Measurements from ENCODE around the gene MRPS18C.
A peak's percentile ranks its signal among the peaks of the same experiment; 100 is the strongest.
"Not testable (repeated sequence)": the region's sequence is repeated elsewhere in the genome, so short reads cannot be mapped to it uniquely, and the experiment has no call there.

MRPS18C gene

DNA sequence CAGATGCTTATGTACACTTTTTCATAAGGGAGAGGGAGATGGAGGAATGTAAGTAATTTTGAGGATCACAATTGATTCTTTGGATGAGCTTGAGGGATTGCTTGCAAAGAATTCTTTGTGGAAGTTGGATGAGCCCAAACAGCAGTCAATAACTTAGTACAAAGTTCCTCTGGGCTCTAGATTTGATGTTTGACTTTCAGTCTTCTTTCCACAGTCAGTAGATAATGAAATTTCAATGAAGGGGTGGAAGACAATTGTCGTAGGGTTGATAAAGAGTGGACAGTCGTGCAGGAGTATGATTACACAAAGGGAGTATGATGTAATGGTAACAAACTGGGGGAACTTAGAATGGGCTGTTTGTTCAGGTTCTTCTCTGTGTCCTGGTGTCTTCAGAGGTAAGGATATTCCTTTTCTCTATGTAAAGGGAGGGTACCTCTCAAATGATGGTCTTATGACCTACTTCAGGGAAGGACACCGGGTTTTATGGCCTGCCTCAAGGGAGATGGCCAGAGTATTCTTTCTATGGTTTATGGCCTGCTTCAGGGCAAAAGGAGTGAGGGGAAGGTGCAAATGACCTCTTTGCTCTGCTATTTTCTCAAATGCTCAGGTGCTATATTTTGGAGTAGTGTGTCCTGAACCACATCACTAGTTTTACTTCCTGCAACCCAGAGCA, 30.7 kb downstream of the MRPS18C start:
- H3K9ac ChIP-seq (ENCODE audit: low read length) = no peak overlapping the region
- no peaks in the 10 kb centered on the region for H4K20me1 ChIP-seq (ENCODE audit: insufficient read depth, low read length)
- DNase-seq = no peak
- no peak overlapping the region for H3K4me3 ChIP-seq (ENCODE audit: low read length)
- TF ChIP-seq, protein P1, sequence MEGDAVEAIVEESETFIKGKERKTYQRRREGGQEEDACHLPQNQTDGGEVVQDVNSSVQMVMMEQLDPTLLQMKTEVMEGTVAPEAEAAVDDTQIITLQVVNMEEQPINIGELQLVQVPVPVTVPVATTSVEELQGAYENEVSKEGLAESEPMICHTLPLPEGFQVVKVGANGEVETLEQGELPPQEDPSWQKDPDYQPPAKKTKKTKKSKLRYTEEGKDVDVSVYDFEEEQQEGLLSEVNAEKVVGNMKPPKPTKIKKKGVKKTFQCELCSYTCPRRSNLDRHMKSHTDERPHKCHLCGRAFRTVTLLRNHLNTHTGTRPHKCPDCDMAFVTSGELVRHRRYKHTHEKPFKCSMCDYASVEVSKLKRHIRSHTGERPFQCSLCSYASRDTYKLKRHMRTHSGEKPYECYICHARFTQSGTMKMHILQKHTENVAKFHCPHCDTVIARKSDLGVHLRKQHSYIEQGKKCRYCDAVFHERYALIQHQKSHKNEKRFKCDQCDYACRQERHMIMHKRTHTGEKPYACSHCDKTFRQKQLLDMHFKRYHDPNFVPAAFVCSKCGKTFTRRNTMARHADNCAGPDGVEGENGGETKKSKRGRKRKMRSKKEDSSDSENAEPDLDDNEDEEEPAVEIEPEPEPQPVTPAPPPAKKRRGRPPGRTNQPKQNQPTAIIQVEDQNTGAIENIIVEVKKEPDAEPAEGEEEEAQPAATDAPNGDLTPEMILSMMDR (IDR thresholded peaks at IDR 0.05; ENCODE audit: low read length) = no peak
- TF ChIP-seq EZH2phosphoT487 (IDR thresholded peaks at IDR 0.05; ENCODE audit: low read length) (no peak), EZH2 (optimal IDR thresholded peaks at IDR 0.05; ENCODE audit: low read depth, low read length) (no peak)
- no peaks in the 10 kb centered on the region for H3K27me3 ChIP-seq (replicated peaks; ENCODE audit: insufficient read depth, low read length)
- H3K79me2 ChIP-seq (ENCODE audit: low read length) = no peaks in the 10 kb centered on the region
- no peak overlapping the region for H3K4me2 ChIP-seq (ENCODE audit: low read depth, low read length)
- H3K4me1 ChIP-seq (ENCODE audit: low read length) = peaks cover 11% of the 10 kb centered on the region; the same call in 1 of the 2 replicates
- H3K9me3 ChIP-seq (replicated peaks; ENCODE audit: insufficient read depth, low read length) = no peaks in the 10 kb centered on the region
- H3K36me3 ChIP-seq (replicated peaks; ENCODE audit: insufficient read depth, low read length) = no peaks in the 10 kb centered on the region
- no peaks in the 10 kb centered on the region for H3K9me2 ChIP-seq (replicated peaks; ENCODE audit: insufficient read depth, low read length)
- H3K27ac ChIP-seq (ENCODE audit: low read length) = no peak overlapping the region
- H3F3A ChIP-seq (ENCODE audit: insufficient read depth, low read length) = peaks cover 6% of the 10 kb centered on the region; the same call in 1 of the 2 replicates
- H2AFZ ChIP-seq (ENCODE audit: low read length) = no peak overlapping the region

DNA sequence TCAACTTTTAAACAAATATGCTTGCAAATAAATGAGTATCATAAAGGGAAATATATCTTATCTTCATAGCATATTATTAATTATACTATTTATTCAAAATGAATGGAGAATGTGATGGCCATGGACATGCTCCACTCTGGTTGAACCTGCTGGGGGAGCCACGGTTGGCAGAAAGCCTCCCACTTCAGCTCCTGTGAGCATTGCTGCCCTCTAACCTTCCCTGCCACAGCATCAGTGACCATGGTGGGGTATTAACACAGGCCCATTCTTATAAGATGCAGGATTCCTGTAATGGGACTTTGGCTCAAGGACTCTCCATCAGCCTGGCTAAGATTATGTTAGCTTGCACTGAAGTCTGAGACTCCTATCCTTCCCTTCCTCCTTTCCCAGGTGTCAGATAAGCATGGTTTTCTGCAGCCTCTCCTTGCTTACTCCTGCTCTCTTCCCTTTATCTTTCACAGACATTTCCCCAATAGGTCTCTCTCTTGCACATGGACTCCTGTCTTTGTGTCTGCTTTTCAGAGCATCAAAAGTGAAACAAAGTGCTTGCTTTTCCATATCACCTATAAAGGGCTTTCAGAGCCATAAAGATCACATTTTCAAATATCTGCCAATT, 34.0 kb downstream of the MRPS18C start:
- Histone ChIP-seq H4K20me1 (ENCODE audit: insufficient read depth, low read length) (no peaks in the 10 kb centered on the region), H3K9ac (ENCODE audit: low read length) (no peak overlapping the region), H3K4me3 (ENCODE audit: low read length) (no peak overlapping the region), H3K9me2 (replicated peaks; ENCODE audit: insufficient read depth, low read length) (no peaks in the 10 kb centered on the region), H2AFZ (ENCODE audit: low read length) (no peak overlapping the region), H3K27ac (ENCODE audit: low read length) (no peak overlapping the region), H3K36me3 (replicated peaks; ENCODE audit: insufficient read depth, low read length) (no peaks in the 10 kb centered on the region), H3K27me3 (replicated peaks; ENCODE audit: insufficient read depth, low read length) (no peaks in the 10 kb centered on the region), H3K4me2 (ENCODE audit: low read depth, low read length) (no peak overlapping the region), H3K9me3 (replicated peaks; ENCODE audit: insufficient read depth, low read length) (no peaks in the 10 kb centered on the region), H3K79me2 (ENCODE audit: low read length) (no peaks in the 10 kb centered on the region), H3K4me1 (ENCODE audit: low read length) (peaks cover 6% of the 10 kb centered on the region; the same call in 1 of the 2 replicates), H3F3A (ENCODE audit: insufficient read depth, low read length) (peaks cover under 1% of the 10 kb centered on the region; the same call in 1 of the 2 replicates)
- no peak for DNase-seq
- no peak for TF ChIP-seq EZH2 (optimal IDR thresholded peaks at IDR 0.05; ENCODE audit: low read depth, low read length)
- no peak for TF ChIP-seq EZH2phosphoT487 (IDR thresholded peaks at IDR 0.05; ENCODE audit: low read length)
- TF ChIP-seq, protein P1 (IDR thresholded peaks at IDR 0.05; ENCODE audit: low read length) = no peak; the same call in 1 of the 2 replicates

DNA sequence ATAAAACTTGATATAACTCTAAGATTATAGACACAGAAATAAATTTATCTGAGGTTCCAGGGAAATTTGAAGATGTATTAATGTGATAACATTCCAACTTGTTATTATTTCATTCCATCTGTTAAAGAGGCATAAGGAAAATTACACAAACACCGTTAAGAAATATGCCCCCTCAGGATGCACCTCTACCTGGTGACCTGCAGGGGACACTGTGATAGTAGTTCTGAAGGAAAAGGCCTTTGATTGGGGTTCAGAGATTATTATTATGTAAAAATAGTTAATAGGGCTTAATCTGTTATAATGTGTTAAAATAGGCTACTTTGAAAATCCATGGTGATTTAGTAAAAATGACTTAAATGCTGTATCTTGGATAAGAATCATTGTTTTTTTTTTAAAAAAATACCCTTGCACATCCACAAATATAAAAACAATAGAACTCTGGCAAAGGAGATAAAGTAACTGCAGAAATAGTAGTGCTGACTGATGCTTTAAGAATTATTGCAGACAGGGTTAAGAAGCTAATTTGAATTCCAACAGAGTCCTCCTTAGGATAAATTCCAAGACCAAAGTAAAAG, 35.1 kb downstream of the MRPS18C start:
- no peak overlapping the region for H3K4me3 ChIP-seq (ENCODE audit: low read length)
- no peak overlapping the region for H3K4me2 ChIP-seq (ENCODE audit: low read depth, low read length)
- no peaks in the 10 kb centered on the region for H3K27me3 ChIP-seq (replicated peaks; ENCODE audit: insufficient read depth, low read length)
- H3F3A ChIP-seq (ENCODE audit: insufficient read depth, low read length) = no peaks in the 10 kb centered on the region
- H3K4me1 ChIP-seq (ENCODE audit: low read length) = no peaks in the 10 kb centered on the region
- H3K9ac ChIP-seq (ENCODE audit: low read length) = no peak overlapping the region
- TF ChIP-seq EZH2 (optimal IDR thresholded peaks at IDR 0.05; ENCODE audit: low read depth, low read length) = no peak
- TF ChIP-seq, protein P1 (IDR thresholded peaks at IDR 0.05; ENCODE audit: low read length) = peak; percentile 82
- TF ChIP-seq EZH2phosphoT487 (IDR thresholded peaks at IDR 0.05; ENCODE audit: low read length) = no peak
- peak; percentile 44 for DNase-seq
- H2AFZ ChIP-seq (ENCODE audit: low read length) = no peak overlapping the region
- no peaks in the 10 kb centered on the region for H4K20me1 ChIP-seq (ENCODE audit: insufficient read depth, low read length)
- no peaks in the 10 kb centered on the region for H3K79me2 ChIP-seq (ENCODE audit: low read length)
- H3K9me3 ChIP-seq (replicated peaks; ENCODE audit: insufficient read depth, low read length) = no peaks in the 10 kb centered on the region
- no peaks in the 10 kb centered on the region for H3K36me3 ChIP-seq (replicated peaks; ENCODE audit: insufficient read depth, low read length)
- H3K27ac ChIP-seq (ENCODE audit: low read length) = no peak overlapping the region
- no peaks in the 10 kb centered on the region for H3K9me2 ChIP-seq (replicated peaks; ENCODE audit: insufficient read depth, low read length)

DNA sequence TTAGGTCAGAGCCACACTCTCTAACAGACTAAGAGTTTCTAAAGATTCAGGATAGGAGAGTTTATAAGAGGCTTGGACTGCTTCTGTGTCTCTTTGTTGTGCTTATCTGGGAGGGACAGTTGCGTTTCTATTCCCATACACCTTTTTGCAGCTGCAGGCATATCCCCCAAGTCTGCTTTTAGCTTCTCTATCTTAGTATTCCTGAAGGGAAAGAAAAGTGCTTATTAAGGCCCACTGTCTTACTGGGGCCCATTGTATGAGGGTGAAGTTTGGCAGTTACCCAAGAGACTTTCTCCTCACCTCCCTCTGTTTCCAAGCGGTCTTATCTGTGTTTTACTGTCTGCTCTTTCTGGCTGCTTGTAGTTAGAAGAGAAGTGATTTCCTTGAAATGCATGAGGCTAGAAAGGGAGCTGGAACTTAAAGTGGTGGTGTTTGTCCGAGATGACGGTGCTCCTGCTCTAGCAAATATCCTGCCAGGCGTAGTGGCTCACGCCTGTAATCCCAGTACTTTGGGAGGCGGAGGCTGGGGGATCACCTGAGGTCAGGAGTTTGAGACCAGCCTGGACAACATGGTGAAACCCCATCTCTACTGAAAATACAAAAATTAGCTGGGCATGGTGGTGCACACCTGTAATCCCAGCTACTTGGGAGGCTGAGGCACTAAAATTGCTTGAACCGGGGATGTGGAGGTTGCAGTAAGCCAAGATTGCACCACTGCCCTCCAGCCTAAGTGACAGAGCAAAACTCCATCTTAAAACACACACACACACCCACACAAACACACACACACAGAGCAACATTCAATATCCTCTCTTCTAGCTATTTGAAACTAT, 40.4 kb downstream of the MRPS18C start:
- not testable (repeated sequence) for H3K4me1 ChIP-seq (ENCODE audit: low read length); H3K4me3 ChIP-seq (ENCODE audit: low read length); H3F3A ChIP-seq (ENCODE audit: insufficient read depth, low read length); H3K27ac ChIP-seq (ENCODE audit: low read length); H2AFZ ChIP-seq (ENCODE audit: low read length); H3K9me3 ChIP-seq (replicated peaks; ENCODE audit: insufficient read depth, low read length); H3K36me3 ChIP-seq (replicated peaks; ENCODE audit: insufficient read depth, low read length); H3K9me2 ChIP-seq (replicated peaks; ENCODE audit: insufficient read depth, low read length); DNase-seq; H3K9ac ChIP-seq (ENCODE audit: low read length); H4K20me1 ChIP-seq (ENCODE audit: insufficient read depth, low read length); H3K4me2 ChIP-seq (ENCODE audit: low read depth, low read length); H3K79me2 ChIP-seq (ENCODE audit: low read length); H3K27me3 ChIP-seq (replicated peaks; ENCODE audit: insufficient read depth, low read length)

Data from MM.1S (cell line).